Gastrocnemius medialis (tissue), 4 donors: ENCODE results near the gene ARHGEF4. TPM values are rescaled to one million over a fixed set of nuclear protein-coding genes. Genes with fewer than 3 reads are reported as not detected.

Experiments used
- ATAC-seq, 2 donors: fragments of 150-250 bp; one replicate each; pipeline ENCODE4 v1.9.1; 2016
- DNase-seq, 2 donors: peaks; one replicate each; pipeline ENCODE4 v3.0.0-alpha.2; 2019
- H3K27ac ChIP-seq, 4 donors: fragments of 200-600 bp; sonication (generic); 1 replicate in 1 of 4; 2 replicates in 3 of 4; pipeline ENCODE4 v1.5.1; 2016 to 2018; ENCODE audit warnings: mild to moderate bottlenecking in 2 of 4, moderate library complexity in 1 of 4
- H3K27me3 ChIP-seq, 3 donors: fragments of 200-600 bp; sonication (generic) in 2 of 3; 1 replicate in 1 of 3; 2 replicates in 2 of 3; pipeline versions ENCODE4 v1.5.1 to v1.6.0; 2016 to 2019; ENCODE audit warnings: mild to moderate bottlenecking in 1 of 3, moderate library complexity in 1 of 3
- H3K36me3 ChIP-seq, 2 donors: fragments of 200-600 bp; sonication (generic) in 1 of 2; one replicate each; pipeline ENCODE4 v1.5.1; 2017 to 2018
- H3K4me1 ChIP-seq, 2 donors: fragments of 200-600 bp; sonication (generic) in 1 of 2; one replicate each; pipeline ENCODE4 v1.5.1; 2016 to 2017; ENCODE audit warnings: mild to moderate bottlenecking in 2 of 2
- H3K4me3 ChIP-seq, 4 donors: fragments of 200-600 bp; sonication (generic) in 3 of 4; 1 replicate in 1 of 4; 2 replicates in 3 of 4; pipeline ENCODE4 v1.5.1; 2016 to 2019; ENCODE audit warnings: mild to moderate bottlenecking in 2 of 4
- H3K9me3 ChIP-seq, 3 donors: fragments of 200-600 bp; sonication (generic) in 2 of 3; 1 replicate in 1 of 3; 2 replicates in 2 of 3; pipeline ENCODE4 v1.5.1; 2016 to 2019
- CTCF ChIP-seq, 5 experiments: fragments of 450-650 bp in 3 of 5; fragments of 200-600 bp in 2 of 5; sonication (generic) in 2 of 5; IDR thresholded peaks in 4 of 5; conservative IDR thresholded peaks in 1 of 5; 1 replicate in 4 of 5; 2 replicates in 1 of 5; pipeline ENCODE4 v1.5.1; 2016 to 2019; ENCODE audit warnings: antibody characterized with exemption in 5 of 5, mild to moderate bottlenecking in 3 of 5, moderate library complexity in 3 of 5
- POLR2A ChIP-seq, 2 donors: fragments of 450-650 bp; IDR thresholded peaks; one replicate each; pipeline ENCODE4 v1.6.1; 2017; ENCODE audit warnings: antibody characterized with exemption in 2 of 2, mild to moderate bottlenecking in 2 of 2, moderate library complexity in 2 of 2
- in situ Hi-C, 4 donors: fragments of 200-750 bp; cut with MboI; loops; one replicate each; pipeline versions ENCODE4 v1.15.0 to v1.8.0; 2017; ENCODE audit warnings: low sequenced_read_pairs in 4 of 4
- intact Hi-C: fragments of 100-400 bp; cut with DNase I; formaldehyde crosslinking; loops from one replicate; pipeline ENCODE4 v1.15.1; 2023; ENCODE audit warnings: low total_unique reads
- total RNA-seq, 4 donors: library from RNA; depleted of rRNA; stranded (reverse); fragments of >200 nt; gene quantifications; one replicate each; pipeline versions ENCODE4 v1.1.0 to v1.2.3, GENCODE V29; 2016

ARHGEF4 gene
- total RNA-seq, 4 donors from 2014 or later = 1.0 to 14.8 (median 5.1) TPM

DNA sequence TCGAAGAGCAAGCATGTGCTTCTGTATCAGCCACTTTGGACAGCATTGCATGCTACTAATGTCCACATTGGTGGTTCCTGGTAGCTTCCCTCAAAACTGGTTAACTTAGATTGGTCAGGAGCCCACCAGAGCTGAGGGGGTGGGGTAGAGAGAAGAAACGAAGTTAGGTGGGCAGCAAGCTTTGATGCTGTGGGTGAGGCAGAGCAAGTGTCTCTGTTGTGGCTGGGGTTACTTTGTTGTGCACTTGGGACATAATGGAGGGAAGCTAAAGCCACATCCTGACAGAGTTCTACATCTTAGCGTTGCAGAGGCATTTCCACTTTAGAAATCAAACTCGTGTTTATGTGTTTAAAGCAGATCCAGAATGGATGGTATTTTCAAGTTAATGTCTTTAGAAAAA is 173.9 kb downstream of the ARHGEF4 start:
- intact Hi-C loops (no loop called here), in situ Hi-C loops (no loop called here)
- ATAC-seq (no peak), DNase-seq (no peak)
- no peak for TF ChIP-seq POLR2A (IDR thresholded peaks at IDR 0.05)
- TF ChIP-seq CTCF (IDR thresholded peaks at IDR 0.05 in 4 of 5, conservative IDR thresholded peaks at IDR 0.05 in 1 of 5) = no peak
- peaks cover 0 to 7% (median 4%) of the 10 kb centered on the region in 3 donors for H3K27me3 ChIP-seq
- H3K9me3 ChIP-seq = no peaks in the 10 kb centered on the region
- no peaks in the 10 kb centered on the region for H3K4me1 ChIP-seq
- H3K27ac ChIP-seq = no peak overlapping the region
- H3K36me3 ChIP-seq = no peaks in the 10 kb centered on the region
- H3K4me3 ChIP-seq = no peak overlapping the region

DNA sequence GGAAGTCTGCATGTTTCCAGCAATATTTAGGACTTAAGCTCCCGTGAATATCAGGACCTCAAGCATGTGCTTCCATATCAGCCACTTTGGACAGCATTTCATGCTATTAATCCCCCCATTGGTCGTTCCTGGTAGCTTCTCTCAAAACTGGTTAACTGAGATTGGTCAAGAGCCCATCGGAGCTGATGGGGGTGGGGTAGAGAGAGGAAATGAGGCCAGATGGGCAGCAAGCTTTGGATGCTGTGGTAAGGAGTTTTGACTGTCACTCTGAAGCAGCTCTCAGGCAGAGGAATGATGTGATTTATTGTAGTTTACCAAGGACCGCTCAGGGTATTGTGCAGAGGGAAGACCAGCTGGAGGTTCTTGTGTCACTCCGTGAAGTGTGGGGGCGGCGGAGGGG is 174.8 kb downstream of the ARHGEF4 start:
- Histone ChIP-seq H3K4me1 (no peaks in the 10 kb centered on the region), H3K27me3 (peaks cover 0 to 7% (median 4%) of the 10 kb centered on the region in 3 donors), H3K36me3 (no peaks in the 10 kb centered on the region), H3K4me3 (no peak overlapping the region), H3K27ac (no peak overlapping the region), H3K9me3 (no peaks in the 10 kb centered on the region)
- ATAC-seq = no peak
- TF ChIP-seq CTCF (IDR thresholded peaks at IDR 0.05 in 4 of 5, conservative IDR thresholded peaks at IDR 0.05 in 1 of 5) (no peak), POLR2A (IDR thresholded peaks at IDR 0.05) (no peak)
- DNase-seq = no peak
- intact Hi-C loops (no loop called here), in situ Hi-C loops (no loop called here)

- intact Hi-C loops (no loop called here), in situ Hi-C loops (no loop called here)
- H3K27me3 ChIP-seq = peaks cover 0 to 7% (median 4%) of the 10 kb centered on the region in 3 donors
- no peak overlapping the region for H3K4me3 ChIP-seq
- H3K36me3 ChIP-seq = no peaks in the 10 kb centered on the region
- no peak overlapping the region for H3K27ac ChIP-seq
- no peak for DNase-seq
- no peak for ATAC-seq
- H3K4me1 ChIP-seq = no peaks in the 10 kb centered on the region
- TF ChIP-seq CTCF (IDR thresholded peaks at IDR 0.05 in 4 of 5, conservative IDR thresholded peaks at IDR 0.05 in 1 of 5) = no peak
- no peak for TF ChIP-seq POLR2A (IDR thresholded peaks at IDR 0.05)
- no peaks in the 10 kb centered on the region for H3K9me3 ChIP-seq
Observed at GRCh38 chr2:131014141-131014540, 177.4 kb downstream of the ARHGEF4 start.

- H3K27me3 ChIP-seq = peaks cover 0 to 7% (median 0%) of the 10 kb centered on the region in 3 donors
- DNase-seq = no peak
Observed at GRCh38 chr2:131015764-131016163, 179.1 kb downstream of the ARHGEF4 start.

More at GRCh38 chr2:131015764-131016163, 179.1 kb downstream of the ARHGEF4 start:
- in situ Hi-C loops = no loop called here
- intact Hi-C loops = no loop called here
- no peak for ATAC-seq
- H3K4me3 ChIP-seq = no peak overlapping the region
- no peak overlapping the region for H3K27ac ChIP-seq
- no peaks in the 10 kb centered on the region for H3K36me3 ChIP-seq
- H3K4me1 ChIP-seq = no peaks in the 10 kb centered on the region
- TF ChIP-seq CTCF (IDR thresholded peaks at IDR 0.05 in 4 of 5, conservative IDR thresholded peaks at IDR 0.05 in 1 of 5) (no peak), POLR2A (IDR thresholded peaks at IDR 0.05) (no peak)
- H3K9me3 ChIP-seq = no peaks in the 10 kb centered on the region
